SK-N-SH (cell line): ENCODE results near the gene GALNT17. TPM values are rescaled to one million over a fixed set of nuclear protein-coding genes. Genes with fewer than 3 reads are reported as not detected.

Source experiments
- CTCF ChIA-PET: fragments of 300-600, 350-600 bp; formaldehyde crosslinking; extraction: SDS; loops from one replicate; lab custom pipeline; 2021; lab: Yijun Ruan, JAX
- POLR2A ChIA-PET: fragments of 350-600 bp; sonication (Branson Sonifier 250); formaldehyde crosslinking; extraction: SDS; loops from one replicate; lab custom pipeline; 2020; ENCODE audit warnings: antibody characterized with exemption, inconsistent platforms; lab: Yijun Ruan, JAX
- DNase-seq: peaks from one replicate; pipeline ENCODE4 v3.0.0; 2012
- H2AFZ ChIP-seq: fragments of 200-600 bp; sonication (generic); 2 replicates; pipeline ENCODE4 v1.8.1; 2016; ENCODE audit warnings: antibody characterized with exemption, mild to moderate bottlenecking, low read depth
- H3F3A ChIP-seq: fragments of 200-600 bp; sonication (generic); replicated peaks from 2 replicates; pipeline ENCODE3; 2016; ENCODE audit warnings: antibody characterized with exemption, mild to moderate bottlenecking; ENCODE audit not compliant: insufficient read depth
- H3K27ac ChIP-seq, 2 experiments: fragments of 200-500 bp in 1 of 2; fragments of 200-600 bp in 1 of 2; sonication (Bioruptor generic) in 1 of 2; sonication (generic), shearing (Covaris generic) in 1 of 2; 2 replicates each; pipeline versions ENCODE4 v1.5.1 to v1.6.1; 2014 to 2016; ENCODE audit warnings: low read depth in 2 of 2, inconsistent platforms in 1 of 2, low read length in 1 of 2, mild to moderate bottlenecking in 1 of 2, mixed read lengths in 1 of 2
- H3K27me3 ChIP-seq: fragments of 200-600 bp; sonication (generic), shearing (Covaris generic); 2 replicates; pipeline ENCODE4 v1.6.1; 2016; ENCODE audit warnings: mixed run types; ENCODE audit not compliant: insufficient read depth
- H3K36me3 ChIP-seq, 2 experiments: fragments of 200-500 bp in 1 of 2; fragments of 200-600 bp in 1 of 2; sonication (Bioruptor generic) in 1 of 2; sonication (generic) in 1 of 2; replicated peaks in 1 of 2; 2 replicates each; pipeline versions ENCODE3 to v1.5.1; 2014 to 2016; ENCODE audit warnings: low read length in 1 of 2, mild to moderate bottlenecking in 1 of 2; ENCODE audit not compliant: insufficient read depth in 2 of 2, control insufficient read depth in 1 of 2
- H3K4me1 ChIP-seq, 2 experiments: fragments of 200-500 bp in 1 of 2; fragments of 200-600 bp in 1 of 2; sonication (Bioruptor generic) in 1 of 2; sonication (generic), shearing (Covaris generic) in 1 of 2; 2 replicates each; pipeline versions ENCODE4 v1.5.1 to v1.6.1; 2014 to 2016; ENCODE audit warnings: low read depth in 1 of 2, low read length in 1 of 2, mixed run types in 1 of 2; ENCODE audit not compliant: insufficient read depth in 2 of 2, control insufficient read depth in 1 of 2
- H3K4me2 ChIP-seq: fragments of 200-600 bp; sonication (generic), shearing (Covaris generic); 2 replicates; pipeline ENCODE4 v1.6.1; 2017; ENCODE audit warnings: mixed run types
- H3K4me3 ChIP-seq, 2 experiments: fragments of 200-500 bp in 1 of 2; fragments of 200-600 bp in 1 of 2; sonication (Bioruptor generic) in 1 of 2; sonication (generic), shearing (Covaris generic) in 1 of 2; 2 replicates each; pipeline versions ENCODE4 v1.5.1 to v1.8.1; 2014 to 2016; ENCODE audit warnings: low read depth in 2 of 2, inconsistent platforms in 1 of 2, low read length in 1 of 2, mild to moderate bottlenecking in 1 of 2, mixed read lengths in 1 of 2, moderate library complexity in 1 of 2
- H3K79me2 ChIP-seq: fragments of 200-600 bp; sonication (generic); 2 replicates; pipeline ENCODE4 v1.8.1; 2017; ENCODE audit warnings: mild to moderate bottlenecking; ENCODE audit not compliant: insufficient read depth
- H3K9ac ChIP-seq: fragments of 200-600 bp; sonication (generic); 2 replicates; pipeline ENCODE4 v1.6.1; 2017; ENCODE audit warnings: mixed run types
- H3K9me2 ChIP-seq: fragments of 200-600 bp; sonication (generic); 2 replicates; pipeline ENCODE4 v1.6.1; 2017; ENCODE audit warnings: mixed run types
- H3K9me3 ChIP-seq: fragments of 200-600 bp; sonication (generic); 2 replicates; pipeline ENCODE4 v1.6.1; 2017; ENCODE audit warnings: mixed run types, mild to moderate bottlenecking, moderate library complexity
- H4K20me1 ChIP-seq: fragments of 200-600 bp; sonication (generic); 2 replicates; pipeline ENCODE4 v1.6.1; 2017; ENCODE audit warnings: mild to moderate bottlenecking, mixed run types; ENCODE audit not compliant: insufficient read depth
- CHD2 ChIP-seq: fragments of 150-350 bp; IDR thresholded peaks from 2 replicates; pipeline ENCODE4 v1.6.1; 2018; ENCODE audit warnings: low read length; ENCODE audit not compliant: partially characterized antibody
- ELF1 ChIP-seq: IDR thresholded peaks from 2 replicates; pipeline ENCODE4 v1.4.0; 2012
- EP300 ChIP-seq, 2 experiments: IDR thresholded peaks; 2 replicates each; pipeline versions ENCODE4 v1.4.0 to v1.6.1; 2012; ENCODE audit warnings: borderline replicate concordance in 1 of 2, low read depth in 1 of 2, low read length in 1 of 2
- FOSL2 ChIP-seq: IDR thresholded peaks from 2 replicates; pipeline ENCODE4 v1.4.0; 2012; ENCODE audit warnings: low read depth, mild to moderate bottlenecking, moderate library complexity, borderline replicate concordance
- FOXJ3 ChIP-seq: sonication (generic); formaldehyde crosslinking; IDR thresholded peaks from 2 replicates; pipeline ENCODE4 v1.5.1; 2020; ENCODE audit warnings: mild to moderate bottlenecking, missing genetic modification reagents
- GATA2 ChIP-seq: sonication (generic); formaldehyde crosslinking; IDR thresholded peaks from 2 replicates; pipeline ENCODE4 v1.5.0; 2020; ENCODE audit warnings: mild to moderate bottlenecking, missing genetic modification reagents
- JUND ChIP-seq: IDR thresholded peaks from 2 replicates; pipeline ENCODE4 v1.4.0; 2012
- MAX ChIP-seq: IDR thresholded peaks from 2 replicates; pipeline ENCODE4 v1.4.0; 2012; ENCODE audit warnings: low read depth
- NRF1 ChIP-seq: IDR thresholded peaks from 2 replicates; pipeline ENCODE4 v1.6.1; 2012; ENCODE audit warnings: low read depth, mild to moderate bottlenecking, low read length
- PBX3 ChIP-seq: IDR thresholded peaks from 2 replicates; pipeline ENCODE4; 2012
- POLR2AphosphoS5 ChIP-seq: IDR thresholded peaks from 2 replicates; pipeline ENCODE4 v1.6.1; 2012; ENCODE audit warnings: low read depth, low read length
- RAD21 ChIP-seq: IDR thresholded peaks from 2 replicates; pipeline ENCODE4 v1.6.1; 2012; ENCODE audit warnings: mild to moderate bottlenecking, low read length
- RCOR1 ChIP-seq: fragments of 150-350 bp; IDR thresholded peaks from 2 replicates; pipeline ENCODE4 v1.6.1; 2017; ENCODE audit warnings: antibody characterized with exemption, low read length
- REST ChIP-seq: IDR thresholded peaks from 2 replicates; pipeline ENCODE4 v1.6.1; 2012; ENCODE audit warnings: mild to moderate bottlenecking, low read depth, low read length, moderate library complexity
- RXRA ChIP-seq: IDR thresholded peaks from 2 replicates; pipeline ENCODE4 v1.4.0; 2012; ENCODE audit warnings: low read depth, mild to moderate bottlenecking, borderline replicate concordance
- SMC3 ChIP-seq: IDR thresholded peaks from 2 replicates; pipeline ENCODE4 v1.6.1; 2012; ENCODE audit warnings: low read depth, low read length, improper control_type of control experiment
- TAF1 ChIP-seq: IDR thresholded peaks from 2 replicates; pipeline ENCODE4 v1.6.1; 2012; ENCODE audit warnings: low read depth, mild to moderate bottlenecking, low read length, moderate library complexity, borderline replicate concordance
- TCF12 ChIP-seq: IDR thresholded peaks from 2 replicates; pipeline ENCODE4 v1.4.0; 2012
- TEAD4 ChIP-seq: IDR thresholded peaks from 2 replicates; pipeline ENCODE4 v1.4.0; 2012; ENCODE audit warnings: mild to moderate bottlenecking, borderline replicate concordance; ENCODE audit not compliant: insufficient read depth
- USF1 ChIP-seq: IDR thresholded peaks from 2 replicates; pipeline ENCODE4 v1.4.0; 2012; ENCODE audit warnings: low read depth, borderline replicate concordance
- YY1 ChIP-seq: IDR thresholded peaks from 2 replicates; pipeline ENCODE4 v1.4.0; 2012; ENCODE audit warnings: low read depth, mild to moderate bottlenecking
- whole genome bisulfite sequencing: methylation state at CpG from one replicate; pipeline ENCODE4 v1.1.6; 2017; ENCODE audit warnings: low lambda C conversion rate; 5-methylcytosine and 5-hydroxymethylcytosine counted together
- polyA plus RNA-seq, 3 experiments: library from polyadenylated mRNA; depleted of rRNA; stranded (reverse); fragments of >200 nt; gene quantifications; 2 replicates each; pipeline ENCODE4 v1.2.3, GENCODE V29; 2012

The GALNT17 gene
- polyA plus RNA-seq, 1 of the 3 experiments (the other 2 are of a cell fraction), result not detected

- no peak for DNase-seq
- no peaks in the 10 kb centered on the region; the same call in 1 of the 2 replicates for H3K9me3 ChIP-seq
- H4K20me1 ChIP-seq, result no peaks in the 10 kb centered on the region
- H2AFZ ChIP-seq, result no peak overlapping the region
- H3K4me2 ChIP-seq, result no peak overlapping the region
- WGBS, result 19% methylated on average over 3 of the region's 3 CpGs
- no peak overlapping the region for H3K27ac ChIP-seq
- H3F3A ChIP-seq, result no peaks in the 10 kb centered on the region
- TF ChIP-seq SMC3, result no peak
- no peak for TF ChIP-seq EP300 (IDR thresholded peaks at IDR 0.05; ENCODE audit: borderline replicate concordance in 1 of 2, low read depth in 1 of 2, low read length in 1 of 2)
- TF ChIP-seq RAD21, result no peak
- no peak for TF ChIP-seq REST
- no peak for TF ChIP-seq MAX
- no peak for TF ChIP-seq POLR2AphosphoS5
- TF ChIP-seq RXRA, result no peak
- no peak for TF ChIP-seq RCOR1
- TF ChIP-seq FOSL2, result no peak
- no peak for TF ChIP-seq TAF1
- TF ChIP-seq TCF12, result no peak
- no peak for TF ChIP-seq TEAD4
- TF ChIP-seq JUND, result no peak
- no peak for TF ChIP-seq GATA2 (CRISPR knock-in tag)
- no peaks in the 10 kb centered on the region for H3K27me3 ChIP-seq
- CTCF ChIA-PET, result no interaction called here
- H3K36me3 ChIP-seq, result no peaks in the 10 kb centered on the region
- POLR2A ChIA-PET, result no interaction called here
- no peaks in the 10 kb centered on the region for H3K79me2 ChIP-seq
- H3K9me2 ChIP-seq, result no peaks in the 10 kb centered on the region
- no peak overlapping the region for H3K9ac ChIP-seq
- no peaks in the 10 kb centered on the region for H3K4me1 ChIP-seq
- no peak overlapping the region for H3K4me3 ChIP-seq
Measured at GRCh38 chr7:71511361-71511807, 379.4 kb downstream of the GALNT17 start.

- no peak for DNase-seq
- Histone ChIP-seq H3K36me3 (no peaks in the 10 kb centered on the region), H4K20me1 (no peaks in the 10 kb centered on the region), H3K27me3 (no peaks in the 10 kb centered on the region), H3F3A (no peaks in the 10 kb centered on the region), H3K4me2 (no peak overlapping the region), H3K79me2 (no peaks in the 10 kb centered on the region), H2AFZ (no peak overlapping the region), H3K9me2 (no peaks in the 10 kb centered on the region), H3K4me3 (no peak overlapping the region), H3K27ac (no peak overlapping the region), H3K9me3 (no peaks in the 10 kb centered on the region; the same call in 1 of the 2 replicates), H3K4me1 (no peaks in the 10 kb centered on the region), H3K9ac (no peak overlapping the region)
- WGBS, result 11% methylated on average over 7 of the region's 7 CpGs
- CTCF ChIA-PET, result no interaction called here
- POLR2A ChIA-PET, result no interaction called here
- no peak for TF ChIP-seq NRF1
- TF ChIP-seq USF1, result no peak
- no peak for TF ChIP-seq GATA2 (CRISPR knock-in tag)
- no peak for TF ChIP-seq RCOR1
- TF ChIP-seq JUND, result no peak
- TF ChIP-seq PBX3, result no peak
- no peak for TF ChIP-seq ELF1
- no peak for TF ChIP-seq MAX
- TF ChIP-seq FOXJ3, result no peak
- no peak for TF ChIP-seq YY1
- no peak for TF ChIP-seq TCF12
- TF ChIP-seq CHD2, result no peak
Measured at GRCh38 chr7:71517940-71518699, 386.2 kb downstream of the GALNT17 start.
